HG03175 (cell line): ENCODE data around the gene LIMK1.
"Not testable (repeated sequence)": the region's sequence is repeated elsewhere in the genome, so short reads cannot be mapped to it uniquely, and the experiment has no call there.

Experiments
- ATAC-seq: cut with Tn5 transposase; IDR thresholded peaks from one replicate; pipeline ENCODE4 v1.9.1; 2021; ENCODE audit warnings: mild to moderate bottlenecking, moderate library complexity; ENCODE audit not compliant: unreplicated experiment

LIMK1 gene

DNA sequence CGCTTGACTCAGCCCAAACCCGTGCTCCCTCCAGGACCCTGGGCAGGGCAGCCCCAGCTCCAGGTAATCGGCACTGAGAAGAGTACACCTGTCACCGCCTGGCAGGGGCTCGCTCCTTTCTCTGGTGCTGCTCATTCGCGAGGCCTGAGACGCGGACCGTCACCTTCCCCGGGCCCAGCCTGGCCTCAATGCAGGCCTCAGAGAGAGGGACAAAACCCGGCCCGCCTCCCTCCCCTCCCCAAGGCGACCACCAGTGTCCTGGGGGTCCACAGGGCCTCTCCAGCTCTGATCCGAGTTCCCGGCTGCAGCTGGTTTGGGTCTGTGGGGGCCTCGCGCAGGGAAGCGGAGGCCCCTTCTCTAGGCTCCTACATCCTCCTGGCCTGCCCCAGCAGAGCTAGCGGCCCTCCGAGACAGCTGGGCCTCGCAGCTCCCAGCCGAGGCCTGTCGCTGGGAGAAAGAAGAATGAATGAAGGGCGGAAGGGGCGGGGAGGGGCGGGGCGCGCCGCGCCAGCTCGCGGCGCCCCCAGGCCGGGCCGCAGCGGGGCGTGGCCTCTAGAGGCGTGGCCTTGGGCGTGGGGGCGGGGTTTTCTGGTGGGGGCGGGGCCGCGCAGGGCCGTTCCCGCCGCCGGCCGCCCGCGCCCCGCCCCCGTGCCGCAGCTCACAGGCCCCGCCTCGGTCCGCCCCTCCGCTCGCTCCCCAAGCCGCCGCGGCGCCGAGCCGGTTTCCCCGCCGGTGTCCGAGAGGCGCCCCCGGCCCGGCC is at the start of gene LIMK1:
LIMK1 (plus strand) TSS at position 688 of the 760 bp plus-strand sequence. CDS start 187 bp downstream, outside the sequence.
- ATAC-seq = peak; percentile 77

DNA sequence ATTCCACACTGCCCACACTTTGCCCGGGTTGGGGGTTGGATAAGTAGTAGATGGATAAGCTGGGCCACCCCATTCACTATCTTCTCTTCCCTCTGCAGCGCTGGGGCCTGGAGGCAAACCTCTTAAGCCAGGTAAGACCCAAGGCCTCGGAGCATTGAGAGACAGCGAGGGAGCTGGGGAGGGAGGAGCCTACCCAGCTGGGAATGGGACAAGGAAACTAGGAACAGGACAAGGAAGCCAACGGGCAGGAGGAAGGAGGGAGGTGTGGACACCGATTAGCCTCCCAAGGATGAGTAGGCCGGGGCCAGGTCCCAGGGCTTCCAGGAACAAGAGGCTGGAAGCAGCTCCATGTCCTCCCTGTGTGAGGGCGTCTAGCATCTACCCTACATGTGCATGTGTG is 46.0 kb upstream of the LIMK1 start:
- ATAC-seq = no peak

DNA sequence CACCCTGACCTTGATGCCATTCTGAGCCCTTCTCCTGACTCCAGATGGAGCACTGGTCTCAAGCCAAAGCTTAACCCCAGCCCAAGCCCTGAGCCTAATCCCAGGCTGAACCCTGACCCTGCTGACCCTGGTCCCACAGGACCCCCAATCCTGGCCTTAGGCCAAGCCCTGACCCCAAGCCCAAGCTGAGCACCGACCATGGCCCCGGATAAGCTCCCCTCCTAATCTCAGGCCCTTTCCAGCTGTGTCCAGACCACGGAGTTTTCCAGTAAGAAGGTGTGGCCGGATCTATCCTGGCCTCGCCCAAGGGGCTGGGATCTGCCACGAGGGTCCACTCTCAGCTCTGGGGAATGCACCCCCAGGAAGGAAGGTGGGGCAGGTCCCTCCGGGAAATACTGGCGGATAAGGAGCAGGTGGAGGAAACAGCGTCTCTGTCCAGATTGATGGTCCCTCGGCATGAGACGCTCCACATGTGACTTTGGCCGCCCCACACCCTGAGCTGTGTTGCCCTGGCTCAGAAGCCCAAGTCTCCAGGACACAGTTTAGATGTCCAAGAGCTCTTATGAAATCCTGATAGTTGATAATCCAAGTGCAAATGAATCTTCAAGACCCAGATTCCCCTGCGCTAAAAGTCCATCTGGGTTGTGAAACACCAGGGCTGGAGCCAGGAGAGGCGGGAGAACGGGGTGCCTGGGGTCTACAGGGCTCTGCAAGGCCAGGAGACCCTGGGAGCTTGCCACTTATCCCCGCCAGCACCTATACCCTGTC is 45.2 kb upstream of the LIMK1 start:
- ATAC-seq = no peak

DNA sequence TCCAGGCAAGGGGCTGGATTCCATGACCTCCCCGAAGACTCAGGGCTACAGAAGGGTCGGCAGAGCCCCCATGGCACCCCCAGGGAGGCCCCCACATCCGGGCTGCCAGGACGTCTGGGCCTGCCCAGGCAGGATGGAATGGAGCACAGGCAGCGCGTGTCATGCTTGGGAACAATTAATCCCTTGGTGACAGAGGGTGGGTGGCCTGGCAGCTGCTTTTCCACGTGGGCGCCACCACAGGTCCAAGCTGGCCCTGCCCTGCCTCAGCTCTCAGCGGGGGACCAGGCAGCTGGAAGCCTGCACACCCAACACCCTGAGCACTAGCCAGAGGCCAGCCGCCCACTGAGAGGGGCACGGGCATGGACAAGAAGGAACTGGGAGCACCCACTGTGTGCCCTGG is 44.3 kb upstream of the LIMK1 start:
- ATAC-seq = no peak

DNA sequence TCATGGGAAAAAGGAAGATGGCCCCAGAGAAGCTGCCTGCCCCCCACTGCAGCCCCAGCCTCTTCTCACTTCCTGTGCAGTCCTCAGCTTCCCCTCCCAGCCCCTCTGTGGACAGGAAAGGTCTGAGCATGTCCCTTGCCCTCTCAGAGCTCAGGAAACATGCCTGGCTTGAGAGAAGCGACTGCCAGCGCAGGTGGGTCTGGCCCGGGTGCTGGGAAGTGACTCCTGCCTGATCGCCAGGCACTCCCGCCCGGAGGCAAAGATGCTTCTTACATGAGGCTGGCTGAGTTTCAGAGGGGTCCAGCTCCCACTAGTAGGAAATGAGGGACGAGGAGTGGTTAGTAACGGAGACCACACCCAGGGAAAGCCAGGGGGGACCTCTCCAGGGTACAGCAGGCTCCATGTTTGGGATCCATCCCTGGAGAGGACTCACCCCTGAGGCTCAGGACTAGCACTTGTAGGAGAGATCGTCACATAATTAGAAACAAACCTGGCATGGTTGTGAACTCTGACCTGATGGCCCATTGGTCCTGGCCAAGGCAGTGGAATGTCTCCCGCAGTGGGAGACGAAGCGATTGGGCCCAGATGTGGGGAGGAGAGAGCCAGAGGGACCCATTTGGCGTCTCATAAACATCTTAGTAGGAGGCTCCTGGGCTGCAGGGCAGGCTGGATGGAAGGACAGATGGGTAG is 43.4 kb upstream of the LIMK1 start:
- ATAC-seq = no peak

DNA sequence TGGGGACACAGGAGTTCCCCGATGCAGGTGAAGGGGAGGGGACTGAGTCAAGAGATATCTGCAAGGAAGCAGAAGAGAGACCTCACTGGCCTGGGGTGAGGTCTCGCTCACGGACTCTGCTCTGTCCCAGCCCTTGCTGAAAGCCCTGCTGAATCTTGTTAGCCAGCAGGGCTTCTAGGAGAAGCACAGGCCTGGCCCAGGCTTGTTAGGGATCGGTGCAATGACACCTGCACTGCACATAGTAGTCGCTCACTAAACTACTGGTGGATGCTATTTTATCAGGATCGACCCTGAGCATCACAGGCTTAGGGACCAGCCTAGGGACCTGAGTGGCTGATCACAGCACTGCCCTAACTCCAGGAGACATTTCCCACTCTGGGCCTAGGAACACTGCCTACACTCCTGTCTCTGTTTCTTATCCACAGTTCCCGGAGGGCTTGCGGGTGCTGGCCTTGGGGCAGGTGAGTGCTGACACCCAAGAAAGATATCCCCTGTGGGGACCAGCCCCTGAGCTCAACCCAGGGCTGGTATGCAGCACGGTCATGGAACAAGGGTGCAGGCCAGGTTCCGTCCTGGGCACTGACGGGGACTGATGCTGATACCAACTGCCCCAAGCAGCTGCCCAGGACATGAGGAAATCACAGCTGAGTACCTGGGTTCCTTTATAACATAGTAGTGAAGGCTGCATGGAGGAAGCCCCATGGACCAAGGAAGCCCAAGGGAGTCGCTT is 42.6 kb upstream of the LIMK1 start:
- ATAC-seq = no peak

DNA sequence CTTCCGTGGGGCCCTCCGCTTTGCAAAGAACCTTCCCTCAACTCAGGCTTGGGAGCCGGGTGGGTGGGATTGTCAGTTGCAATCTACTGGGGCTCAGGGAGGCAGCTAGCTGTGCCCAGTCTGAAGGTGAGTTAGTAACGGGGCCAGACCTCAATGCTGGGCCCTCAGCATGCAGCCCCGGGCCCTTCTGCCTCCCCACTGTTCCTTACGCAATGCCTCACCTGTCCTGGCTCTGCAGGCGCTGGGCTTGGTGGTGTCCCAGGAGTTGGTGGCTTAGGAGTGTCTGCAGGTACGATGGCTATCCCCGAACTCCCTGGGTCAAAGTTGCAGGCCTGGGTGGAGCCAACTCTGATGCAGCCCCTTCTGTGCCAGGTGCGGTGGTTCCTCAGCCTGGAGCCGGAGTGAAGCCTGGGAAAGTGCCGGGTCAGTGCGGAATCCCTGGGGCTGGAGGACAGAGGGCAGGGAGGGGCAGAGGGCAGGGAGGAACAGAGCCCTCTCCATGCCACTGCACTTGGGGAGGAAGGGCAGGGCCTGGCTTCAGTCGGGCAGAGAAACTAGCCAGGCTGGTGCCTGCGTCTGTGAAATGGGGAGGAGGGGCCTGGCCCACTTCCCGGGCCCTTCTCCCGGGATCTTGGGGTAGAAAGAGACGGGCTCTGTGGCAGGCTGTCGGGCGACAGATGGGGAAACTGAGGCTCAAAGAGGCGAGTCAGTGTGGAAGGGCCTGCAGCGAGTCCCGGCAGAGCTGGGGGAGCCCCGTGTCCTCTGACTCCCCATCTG is 40.7 kb upstream of the LIMK1 start:
- no peak for ATAC-seq

DNA sequence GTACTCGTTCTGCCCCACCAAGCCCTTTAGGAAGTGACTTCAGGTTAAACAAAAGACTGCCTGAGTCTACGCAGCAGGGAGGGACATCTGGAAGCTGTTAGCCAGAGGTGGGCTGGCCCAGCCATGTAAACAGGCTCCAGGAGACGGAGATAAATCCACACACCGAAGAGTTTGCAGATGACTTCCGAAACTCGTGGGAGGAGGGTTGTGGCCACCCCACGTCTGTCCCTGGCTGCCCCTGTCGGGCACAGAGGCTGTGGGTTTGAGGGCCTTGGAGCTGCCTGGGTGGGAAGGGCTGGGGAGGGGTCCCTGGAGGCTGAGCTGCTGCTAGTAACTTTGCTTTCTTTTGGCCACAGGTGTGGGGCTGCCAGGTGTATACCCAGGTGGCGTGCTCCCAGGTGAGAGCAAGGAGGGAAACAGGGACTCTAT is 40.1 kb upstream of the LIMK1 start:
- ATAC-seq = no peak

DNA sequence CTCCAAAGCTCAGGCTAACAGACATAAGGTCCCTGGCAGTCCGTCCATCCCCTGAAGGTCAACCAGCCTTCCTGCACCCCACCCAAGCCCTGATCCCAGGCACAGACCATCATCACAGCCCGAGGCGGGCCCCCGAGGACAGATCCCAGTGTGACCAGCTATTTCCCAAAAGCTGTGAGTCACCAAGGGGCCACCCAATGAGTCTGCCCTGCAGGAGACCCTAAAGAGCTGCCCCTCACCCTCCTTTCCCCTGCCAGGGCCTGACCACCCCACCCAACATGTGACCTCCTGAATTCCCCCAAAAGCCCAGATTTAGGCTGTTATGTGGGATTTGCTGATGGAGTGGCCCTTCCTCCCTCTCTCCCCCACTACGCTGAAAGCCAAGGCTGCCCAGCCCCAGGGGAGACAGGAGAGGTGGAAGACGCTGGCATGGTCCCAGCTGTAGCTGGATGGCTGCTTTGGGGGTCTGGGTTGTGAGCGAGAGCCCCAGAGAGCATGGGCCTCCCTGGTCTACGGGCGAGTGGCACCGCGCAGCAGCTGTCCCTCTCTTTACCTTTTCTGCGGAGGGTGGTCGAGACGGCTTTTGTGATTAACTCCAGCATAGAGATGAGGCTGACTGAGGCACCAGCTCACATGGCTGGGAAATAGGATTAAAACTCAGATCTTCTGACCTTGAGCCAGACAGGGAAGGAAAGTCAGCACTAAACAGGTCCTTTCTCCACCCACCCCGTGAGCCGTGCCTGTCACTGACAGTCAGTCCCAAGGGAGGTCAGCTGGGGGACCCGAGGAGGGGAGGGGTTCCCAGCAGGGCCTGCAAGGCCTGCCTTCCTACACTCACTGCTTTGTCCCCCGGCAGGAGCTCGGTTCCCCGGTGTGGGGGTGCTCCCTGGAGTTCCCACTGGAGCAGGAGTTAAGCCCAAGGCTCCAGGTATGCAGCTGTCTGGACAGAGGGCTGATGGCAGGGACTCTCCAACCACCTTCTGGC is 38.9 kb upstream of the LIMK1 start:
- no peak for ATAC-seq

DNA sequence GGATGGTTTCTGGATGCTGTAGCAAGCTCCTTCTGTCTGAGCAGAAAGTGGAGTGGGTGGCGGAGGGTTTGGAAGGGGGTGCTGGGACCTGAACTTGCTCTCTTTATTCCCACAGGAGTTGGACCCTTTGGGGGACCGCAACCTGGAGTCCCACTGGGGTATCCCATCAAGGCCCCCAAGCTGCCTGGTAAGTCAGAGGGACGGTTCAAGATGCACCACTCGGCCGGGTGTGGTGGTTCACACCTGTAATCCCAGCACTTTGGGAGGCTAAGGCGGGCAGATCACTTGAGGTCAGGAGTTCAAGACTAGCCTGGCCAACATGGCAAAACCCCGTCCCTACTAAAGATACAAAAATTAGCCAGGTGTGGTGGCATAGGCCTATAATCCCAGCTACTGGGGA is 37.0 kb upstream of the LIMK1 start:
- not testable (repeated sequence) for ATAC-seq

DNA sequence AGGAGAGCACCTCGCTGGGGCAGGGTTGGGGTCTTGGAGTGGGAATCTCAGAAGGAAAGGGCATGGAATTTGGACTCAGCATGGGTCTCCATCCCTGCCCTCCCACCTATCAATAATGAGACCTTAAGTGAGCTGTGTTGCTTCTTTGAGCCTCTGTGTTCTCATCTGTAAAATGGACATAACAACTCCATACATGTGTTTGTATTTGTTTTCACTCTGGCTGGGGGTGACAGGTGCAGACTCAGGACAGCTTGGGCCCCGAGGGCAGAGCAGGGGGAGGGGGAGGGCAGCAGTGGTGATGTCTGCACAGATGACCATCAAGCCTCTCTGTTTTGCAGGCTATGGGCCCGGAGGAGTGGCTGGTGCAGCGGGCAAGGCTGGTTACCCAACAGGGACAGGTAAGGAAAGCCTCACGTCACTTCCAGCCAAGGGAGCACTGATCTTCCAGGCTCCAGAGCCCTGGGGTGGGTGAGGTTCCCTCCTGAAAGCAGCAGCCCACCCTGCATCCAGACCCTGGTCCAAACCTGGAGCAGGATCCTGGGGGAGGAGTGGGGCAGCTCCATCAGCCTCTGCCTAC is 35.7 kb upstream of the LIMK1 start:
- no peak for ATAC-seq

DNA sequence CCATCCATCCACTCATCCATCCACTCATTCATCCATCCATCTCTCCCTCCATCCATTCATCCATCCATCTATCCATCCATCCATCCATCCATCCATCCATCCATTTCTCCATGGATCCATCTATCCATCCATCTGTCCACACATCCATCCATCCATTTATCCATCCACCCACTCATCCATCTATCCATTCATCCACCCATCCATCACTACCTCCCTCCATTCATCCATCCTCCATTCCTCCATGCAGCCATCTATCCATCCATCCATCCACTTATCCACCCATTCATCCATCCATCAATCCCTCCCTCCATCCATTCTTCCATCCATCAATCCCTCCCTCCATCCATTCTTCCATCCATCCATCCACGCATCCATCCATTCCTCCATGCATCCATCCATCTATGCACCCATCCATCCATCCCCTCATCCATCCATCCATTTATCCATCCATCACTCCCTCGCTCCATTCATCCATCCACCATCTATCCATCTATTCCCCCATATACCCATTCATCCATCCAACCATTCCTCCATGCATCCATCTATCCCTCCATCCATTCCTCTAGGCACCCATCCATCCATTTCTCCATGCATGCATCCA is 34.5 kb upstream of the LIMK1 start:
- ATAC-seq = no peak

DNA sequence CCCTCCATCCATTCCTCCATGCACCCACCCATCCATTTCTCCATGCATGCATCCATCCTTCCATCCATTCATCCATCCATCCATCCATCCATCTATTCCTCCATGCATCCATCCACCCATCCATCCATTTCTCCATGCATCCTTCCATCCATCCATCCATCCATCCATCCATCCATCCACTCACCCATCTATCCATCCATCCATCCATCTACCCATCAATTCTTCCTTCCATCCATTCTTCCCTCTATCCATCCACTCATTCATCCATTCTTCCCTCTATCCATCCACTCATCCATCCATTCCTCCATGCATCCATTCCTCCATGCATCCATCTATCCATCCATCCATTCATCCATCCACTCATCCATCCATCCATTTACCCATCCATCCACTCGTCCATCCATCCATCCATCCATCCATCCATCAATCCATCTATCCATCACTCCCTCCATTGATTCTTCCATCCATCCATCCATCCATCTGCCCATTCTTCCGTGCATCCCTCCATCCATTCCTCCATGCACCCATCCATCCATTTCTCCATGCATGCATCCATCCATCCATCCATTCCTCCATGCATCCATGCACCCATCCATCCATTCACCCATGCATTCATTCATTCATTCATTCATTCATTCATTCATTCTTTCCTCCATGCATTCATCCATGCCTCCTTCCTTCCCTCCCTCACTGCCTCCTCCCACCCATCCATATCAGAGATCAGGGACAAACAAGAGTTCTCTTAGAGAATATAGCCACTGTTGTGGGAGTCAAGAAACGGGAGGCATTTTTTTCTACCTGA is 33.4 kb upstream of the LIMK1 start:
- no peak for ATAC-seq

DNA sequence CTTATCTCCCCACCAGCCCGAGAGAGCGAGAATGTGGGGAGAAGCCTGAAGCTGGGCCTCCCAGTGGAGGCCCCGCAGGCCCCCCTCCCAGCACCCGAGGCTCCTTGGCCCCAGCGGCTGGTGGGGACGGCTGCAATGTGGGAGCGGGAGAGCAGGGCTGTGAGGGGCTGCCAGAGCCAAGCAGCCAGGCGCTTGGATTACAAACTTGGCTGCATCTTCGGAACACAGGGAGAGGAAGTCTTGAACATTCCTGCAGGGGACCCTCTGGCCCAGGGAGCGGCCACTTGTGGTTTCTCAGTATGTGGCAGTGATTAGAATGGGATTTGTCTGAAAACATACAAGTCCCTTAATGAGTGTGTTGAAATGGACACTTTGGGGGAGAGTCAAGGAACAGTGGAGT is 32.4 kb upstream of the LIMK1 start:
- no peak for ATAC-seq

DNA sequence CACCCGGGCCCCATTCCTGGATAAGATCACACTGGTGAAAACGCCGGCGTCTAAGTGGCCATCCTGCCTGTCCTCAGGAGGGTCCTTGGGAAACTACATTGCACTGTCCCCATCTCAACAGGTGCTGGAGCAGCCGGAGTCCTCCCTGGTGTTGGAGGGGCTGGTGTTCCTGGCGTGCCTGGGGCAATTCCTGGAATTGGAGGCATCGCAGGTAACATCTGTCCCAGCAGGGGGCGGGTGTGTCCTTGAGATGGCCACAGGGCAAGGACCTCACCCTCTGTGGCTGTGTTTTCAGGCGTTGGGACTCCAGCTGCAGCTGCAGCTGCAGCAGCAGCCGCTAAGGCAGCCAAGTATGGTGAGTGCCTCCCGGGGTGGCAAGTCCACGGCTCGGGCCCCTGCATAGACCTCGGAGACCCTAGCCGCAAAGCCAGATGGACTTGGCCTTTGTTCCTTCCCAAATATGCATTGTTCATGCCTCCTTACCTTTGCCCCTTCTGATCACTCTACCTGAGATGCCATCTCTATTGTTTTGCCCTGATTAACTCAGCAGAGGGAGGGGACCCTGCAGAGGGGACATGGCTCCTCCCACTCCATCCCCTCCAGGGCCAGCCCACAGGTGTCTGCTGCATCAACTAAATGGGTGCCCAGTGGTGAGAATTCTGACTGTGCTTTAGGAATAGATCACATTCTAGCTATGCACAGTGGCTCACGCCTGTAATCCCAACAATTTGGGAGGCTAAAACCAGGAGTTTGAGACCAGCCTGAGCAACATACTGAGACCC is 31.8 kb upstream of the LIMK1 start:
- ATAC-seq = no peak

DNA sequence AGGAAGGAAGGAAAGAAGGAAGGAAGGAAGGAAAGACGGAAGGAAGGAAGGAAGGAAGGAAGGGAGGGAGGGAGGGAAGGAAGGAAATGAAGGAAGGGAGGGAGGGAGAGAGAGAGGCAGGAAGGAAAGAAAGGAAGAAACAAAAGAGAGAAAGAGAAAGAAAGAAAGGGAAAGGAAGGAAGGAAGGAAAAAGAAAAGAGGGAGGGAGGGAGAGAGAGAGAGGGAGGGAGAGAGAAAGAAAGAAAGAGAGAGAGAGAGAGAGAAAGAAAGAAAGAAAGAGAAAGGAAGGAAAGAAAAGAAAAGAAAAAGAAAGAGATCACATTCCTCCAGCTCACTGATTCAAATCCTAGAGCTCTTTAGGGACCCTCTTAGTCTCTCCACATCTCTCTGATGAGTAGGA is 31.0 kb upstream of the LIMK1 start:
- ATAC-seq = no peak
